Stimulated activated CD8-positive, alpha-beta memory T cell treated with anti-CD3 and anti-CD28 coated beads, Interleukin-4, amount 100 ng/mL, for 24 hours (primary cell): ENCODE data around the gene PDE4A.
"Not testable (repeated sequence)": the region's sequence is repeated elsewhere in the genome, so short reads cannot be mapped to it uniquely, and the experiment has no call there.

Experiments used
- DNase-seq: peaks from one replicate; pipeline ENCODE4 v3.0.0-alpha.2; 2020; ENCODE audit warnings: low read depth

The PDE4A gene

GRCh38 chr19:10403137-10404021 lies 17.0 kb upstream of the PDE4A start, which contains the start of gene CDC37:
CDC37 (minus strand) TSS chr19:10403542; CDS start chr19:10403479, 63 bp downstream.
- peak; percentile 95 for DNase-seq

DNA sequence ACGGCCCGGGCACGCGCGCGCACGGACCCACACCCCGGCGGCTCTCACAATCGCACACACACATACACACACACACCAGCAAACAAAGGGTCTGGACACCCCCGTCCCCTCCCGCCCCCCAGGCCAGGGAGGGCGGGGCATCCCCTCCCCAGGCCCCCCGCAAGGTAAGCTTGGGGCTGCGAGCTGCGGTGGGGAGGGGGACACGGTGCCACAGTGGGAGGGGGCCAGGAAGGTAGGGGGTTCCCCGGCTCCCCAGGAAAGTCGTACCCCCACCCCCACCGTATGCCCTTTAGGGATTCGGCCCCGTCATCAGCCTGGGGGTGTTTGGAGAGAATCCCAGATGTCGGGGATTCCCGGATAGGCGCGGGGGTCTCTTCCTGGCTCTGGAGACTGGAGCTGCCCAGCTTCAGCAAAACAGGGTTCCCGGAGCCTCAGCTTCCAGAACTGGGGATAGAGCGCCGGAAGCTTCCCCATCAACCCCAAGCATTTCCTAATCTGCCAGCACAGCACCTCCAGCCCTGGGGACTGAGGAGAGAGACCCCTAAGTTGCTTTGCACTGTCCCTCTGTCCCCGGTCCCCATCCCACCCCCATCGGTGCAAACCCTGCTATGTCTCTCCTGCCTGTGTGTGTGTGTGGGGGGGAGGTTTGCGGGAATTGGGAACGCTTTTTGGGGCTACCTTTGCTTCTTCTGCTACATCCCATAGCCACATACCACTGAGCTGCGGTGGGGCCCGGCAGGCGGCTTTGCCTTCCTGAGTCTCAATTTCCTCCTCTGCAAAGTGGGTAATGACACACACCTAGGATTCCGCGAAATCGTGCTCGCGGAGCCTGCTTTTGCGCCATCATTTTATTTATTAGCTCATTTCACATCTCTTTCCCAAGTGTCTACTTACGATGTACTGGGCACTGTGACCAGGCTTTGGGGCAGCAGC lies 15.2 kb upstream of the PDE4A start:
- no peak for DNase-seq

- DNase-seq: no peak
Measured at GRCh38 chr19:10406191-10406590, 14.1 kb upstream of the PDE4A start.

DNA sequence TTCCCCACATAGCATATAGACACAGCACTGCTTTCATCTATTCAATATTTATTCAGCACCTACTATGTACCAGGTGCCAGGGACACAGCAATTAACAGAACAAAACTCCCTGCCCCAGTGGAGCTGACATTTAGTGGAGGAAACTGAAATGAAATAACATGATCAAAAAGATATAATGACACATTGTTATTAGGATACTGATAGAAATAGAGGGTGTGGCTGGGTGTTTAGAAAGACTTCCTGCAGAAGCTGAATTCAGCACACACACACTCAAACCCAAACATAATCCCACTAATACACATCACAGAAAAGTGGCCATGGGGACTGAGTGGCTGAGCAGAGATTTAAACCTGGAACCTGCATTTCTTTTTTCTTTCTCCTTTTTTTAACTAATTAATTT lies 13.2 kb upstream of the PDE4A start:
- no peak for DNase-seq

GRCh38 chr19:10408511-10409283 lies 11.6 kb upstream of the PDE4A start:
- peak; percentile 55 for DNase-seq

GRCh38 chr19:10411224-10411623 lies 9.1 kb upstream of the PDE4A start:
- not testable (repeated sequence) for DNase-seq

GRCh38 chr19:10412257-10412977 lies 7.9 kb upstream of the PDE4A start:
- DNase-seq: no peak

- no peak for DNase-seq
Measured at GRCh38 chr19:10416083-10416379, 4.3 kb upstream of the PDE4A start.

DNA sequence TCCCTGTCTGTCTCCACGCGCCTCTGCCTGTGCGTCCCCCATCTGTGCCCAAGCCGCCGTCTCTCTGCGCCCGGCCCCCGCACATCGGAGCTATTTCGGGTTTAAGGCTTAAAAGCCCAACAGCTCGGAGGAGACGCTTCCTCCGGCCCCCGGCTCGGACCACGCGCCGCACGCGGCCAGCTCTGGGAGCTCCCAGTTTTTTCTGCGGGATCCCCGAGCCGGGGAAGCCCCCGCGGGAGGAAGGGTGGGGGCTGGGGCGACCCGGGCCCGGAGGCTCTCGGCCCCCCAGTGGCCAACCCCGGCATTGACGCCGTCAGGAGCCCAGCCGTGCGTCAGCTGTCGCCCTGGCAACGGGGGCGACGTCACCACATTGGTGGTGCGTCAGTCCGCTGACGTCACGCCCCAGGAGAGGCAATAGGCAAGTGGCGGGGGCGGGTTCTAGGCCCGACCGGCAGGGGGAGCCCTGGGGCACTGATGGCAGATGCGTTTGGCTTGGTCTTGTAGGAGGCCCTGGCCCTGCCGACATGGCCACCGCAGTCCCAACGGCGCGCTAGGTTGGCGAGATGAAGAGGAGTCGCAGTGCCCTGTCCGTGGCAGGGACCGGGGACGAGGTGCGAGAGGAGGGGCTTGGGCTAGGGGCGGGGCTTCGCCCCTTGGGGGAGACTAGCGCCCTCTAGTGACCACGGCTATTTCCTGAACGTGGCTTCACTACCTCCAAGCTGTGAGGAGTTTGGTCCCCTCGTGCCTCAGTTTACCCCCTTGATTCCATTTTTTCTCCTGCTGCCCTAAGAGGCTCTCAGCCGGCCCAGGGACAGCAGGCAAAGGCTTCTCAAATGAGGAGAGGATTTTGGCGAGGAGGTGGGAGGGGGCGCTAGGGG lies 3.7 kb upstream of the PDE4A start:
- peak; percentile 86 for DNase-seq

DNA sequence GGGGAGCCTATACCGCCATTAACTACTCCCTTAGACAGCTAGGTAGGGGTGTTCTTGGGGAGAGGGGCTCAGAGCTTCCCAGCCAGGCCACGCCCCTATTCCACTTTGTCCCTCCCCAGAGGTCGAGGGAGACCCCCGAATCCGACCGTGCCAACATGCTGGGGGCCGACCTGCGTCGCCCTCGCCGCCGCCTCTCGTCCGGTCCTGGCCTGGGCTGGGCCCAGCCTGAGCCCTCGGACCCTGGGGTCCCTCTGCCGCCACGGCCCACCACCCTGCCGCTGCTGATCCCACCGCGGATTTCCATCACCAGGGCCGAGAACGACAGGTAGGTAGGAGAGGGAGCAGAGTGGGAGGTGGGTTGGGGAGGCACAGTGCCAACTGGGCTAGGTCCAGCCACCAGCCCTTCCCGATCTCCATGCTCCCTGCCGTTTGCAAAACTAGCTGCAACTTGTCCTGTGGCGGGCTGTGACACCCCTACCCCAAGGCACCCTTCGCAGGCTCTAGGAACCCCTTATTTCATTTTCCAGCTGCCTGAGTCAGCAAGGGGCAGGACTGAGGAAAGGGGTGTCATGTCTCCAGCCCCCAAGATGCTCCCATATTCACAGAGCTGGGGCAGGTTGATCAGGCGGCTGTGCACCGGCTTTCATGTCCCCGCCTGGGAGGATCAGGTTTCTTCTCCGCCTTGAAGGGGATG lies 2.6 kb upstream of the PDE4A start:
- DNase-seq: no peak

DNA sequence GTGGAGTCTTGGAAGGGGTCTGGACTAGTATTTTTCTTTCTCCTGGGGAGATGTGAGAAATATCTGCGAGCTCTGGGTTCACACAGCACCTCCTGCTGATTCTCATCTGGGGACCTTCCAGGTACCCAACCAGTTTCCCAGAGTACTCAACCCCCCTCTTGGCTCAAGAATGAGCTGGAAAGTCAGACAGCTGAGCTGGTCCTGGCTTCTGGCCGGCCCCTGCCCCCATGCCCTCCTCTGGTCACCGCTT lies 2.2 kb upstream of the PDE4A start:
- DNase-seq: no peak

- no peak for DNase-seq
Measured at GRCh38 chr19:10418485-10419199, 1.7 kb upstream of the PDE4A start.

- peak; percentile 50 for DNase-seq
Measured at GRCh38 chr19:10419200-10419645, 1.1 kb upstream of the PDE4A start.

DNA sequence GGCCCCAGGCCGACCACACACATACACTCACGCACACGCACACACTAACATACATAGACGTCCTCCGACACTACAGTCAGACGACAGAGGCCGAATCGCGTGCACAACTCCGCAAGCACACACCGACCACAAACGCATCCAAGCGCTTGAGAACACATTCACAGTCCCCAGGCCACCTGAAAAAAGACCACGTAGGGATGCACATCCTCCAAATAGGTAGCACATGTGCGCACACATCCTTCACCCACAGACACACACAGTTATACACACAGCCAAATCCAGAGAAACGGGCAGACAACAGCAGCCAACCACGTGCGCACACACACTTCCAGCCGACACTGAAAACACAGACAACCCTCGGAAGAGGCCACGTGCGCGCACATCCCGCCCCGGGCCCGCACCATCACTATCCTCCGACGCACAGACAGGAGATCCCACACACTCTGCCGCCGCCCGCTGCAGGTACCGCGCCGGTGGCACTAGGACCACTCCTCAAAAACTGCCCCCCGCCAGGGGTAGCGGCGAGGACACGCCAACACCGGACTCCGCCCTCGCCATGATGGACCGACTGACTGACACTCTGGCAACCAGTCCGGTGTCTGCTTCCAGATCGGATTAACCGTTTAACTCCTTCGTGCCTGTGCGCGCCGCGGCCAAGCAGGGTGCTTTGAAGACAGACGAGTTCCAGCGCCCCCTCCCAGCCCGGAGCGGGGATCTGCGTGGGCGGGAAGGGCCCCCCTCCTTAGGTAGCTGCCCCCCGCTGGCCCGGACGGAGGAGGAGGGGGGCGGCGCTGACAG lies 493 bp upstream of the PDE4A start:
- peak; percentile 60 for DNase-seq

- no peak for DNase-seq
Measured at GRCh38 chr19:10421240-10422045, 1.1 kb downstream of the PDE4A start.

- DNase-seq: no peak
Measured at GRCh38 chr19:10422046-10422461, 1.7 kb downstream of the PDE4A start.

DNA sequence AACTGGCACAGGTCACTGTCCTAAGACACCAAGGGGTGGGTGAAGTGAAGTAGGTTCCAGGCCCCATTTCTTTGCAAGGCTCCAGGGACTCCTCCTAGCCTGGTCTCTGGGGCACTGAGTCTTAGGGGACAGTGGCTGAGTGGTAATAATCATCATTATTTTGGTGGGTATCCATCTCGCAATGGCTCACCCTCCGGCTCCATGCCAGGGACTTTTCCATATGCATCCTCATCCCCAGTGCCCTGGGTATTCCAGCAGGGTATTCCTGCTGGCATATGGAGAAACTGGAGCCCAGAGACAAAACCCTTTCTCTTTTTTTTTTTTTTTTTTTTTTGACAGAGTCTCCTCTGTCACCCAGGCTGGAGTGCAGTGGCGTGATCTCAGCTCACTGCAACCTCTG lies 2.5 kb downstream of the PDE4A start:
- DNase-seq: no peak
